ENCODE results near the gene OR2K2.
"Not testable (repeated sequence)": the region's sequence is repeated elsewhere in the genome, so short reads cannot be mapped to it uniquely, and the experiment has no call there.

OR2K2 gene

DNA sequence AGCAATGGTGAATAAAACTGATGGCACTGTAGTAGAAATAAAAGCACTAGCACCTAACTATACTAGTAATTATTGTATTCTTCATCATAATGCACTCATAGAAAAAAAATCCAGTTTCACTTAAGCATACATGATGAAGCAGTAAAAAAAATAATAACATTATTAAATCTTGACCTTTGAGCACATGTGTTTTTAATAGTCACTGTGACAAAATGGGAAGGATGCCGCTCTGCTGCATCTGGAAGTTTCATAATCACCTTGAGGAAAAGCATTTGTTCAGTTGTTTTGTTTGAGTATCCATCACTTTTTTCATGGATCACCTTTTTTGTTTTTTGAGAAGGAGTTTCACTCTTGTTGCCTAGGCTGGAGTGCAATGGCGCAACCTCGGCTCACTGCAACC, 13.2 kb downstream of the OR2K2 start:
- no peak overlapping the region for H3K4me3 ChIP-seq (ENCODE audit: low read depth, low read length)
- DNase-seq (ENCODE audit: low read depth), result no peak
- TF ChIP-seq, protein P1, sequence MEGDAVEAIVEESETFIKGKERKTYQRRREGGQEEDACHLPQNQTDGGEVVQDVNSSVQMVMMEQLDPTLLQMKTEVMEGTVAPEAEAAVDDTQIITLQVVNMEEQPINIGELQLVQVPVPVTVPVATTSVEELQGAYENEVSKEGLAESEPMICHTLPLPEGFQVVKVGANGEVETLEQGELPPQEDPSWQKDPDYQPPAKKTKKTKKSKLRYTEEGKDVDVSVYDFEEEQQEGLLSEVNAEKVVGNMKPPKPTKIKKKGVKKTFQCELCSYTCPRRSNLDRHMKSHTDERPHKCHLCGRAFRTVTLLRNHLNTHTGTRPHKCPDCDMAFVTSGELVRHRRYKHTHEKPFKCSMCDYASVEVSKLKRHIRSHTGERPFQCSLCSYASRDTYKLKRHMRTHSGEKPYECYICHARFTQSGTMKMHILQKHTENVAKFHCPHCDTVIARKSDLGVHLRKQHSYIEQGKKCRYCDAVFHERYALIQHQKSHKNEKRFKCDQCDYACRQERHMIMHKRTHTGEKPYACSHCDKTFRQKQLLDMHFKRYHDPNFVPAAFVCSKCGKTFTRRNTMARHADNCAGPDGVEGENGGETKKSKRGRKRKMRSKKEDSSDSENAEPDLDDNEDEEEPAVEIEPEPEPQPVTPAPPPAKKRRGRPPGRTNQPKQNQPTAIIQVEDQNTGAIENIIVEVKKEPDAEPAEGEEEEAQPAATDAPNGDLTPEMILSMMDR (conservative IDR thresholded peaks at IDR 0.05; ENCODE audit: low read depth, low read length), result no peak

DNA sequence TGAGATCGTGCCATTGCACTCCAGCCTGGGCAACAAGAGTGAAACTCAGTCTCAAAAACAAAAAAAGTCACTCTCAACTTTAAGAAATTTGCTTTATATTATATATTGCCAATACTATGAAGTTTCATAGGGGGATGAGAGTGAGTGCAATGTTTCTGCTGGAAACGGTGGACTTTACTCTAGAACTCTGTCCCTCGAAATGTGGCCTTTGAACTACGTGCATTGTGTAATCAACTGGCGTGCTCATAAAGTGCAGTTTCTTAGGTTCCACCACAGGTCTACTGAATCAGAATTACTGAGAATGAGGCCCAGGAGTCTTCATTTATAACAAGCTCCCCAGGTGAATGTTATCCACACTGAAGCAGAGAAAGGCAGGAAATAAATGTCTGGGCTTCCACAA, 24.1 kb downstream of the OR2K2 start:
- TF ChIP-seq, protein P1 (conservative IDR thresholded peaks at IDR 0.05; ENCODE audit: low read depth, low read length), result no peak
- no peak for DNase-seq (ENCODE audit: low read depth)
- H3K4me3 ChIP-seq (ENCODE audit: low read depth, low read length), result no peak overlapping the region

DNA sequence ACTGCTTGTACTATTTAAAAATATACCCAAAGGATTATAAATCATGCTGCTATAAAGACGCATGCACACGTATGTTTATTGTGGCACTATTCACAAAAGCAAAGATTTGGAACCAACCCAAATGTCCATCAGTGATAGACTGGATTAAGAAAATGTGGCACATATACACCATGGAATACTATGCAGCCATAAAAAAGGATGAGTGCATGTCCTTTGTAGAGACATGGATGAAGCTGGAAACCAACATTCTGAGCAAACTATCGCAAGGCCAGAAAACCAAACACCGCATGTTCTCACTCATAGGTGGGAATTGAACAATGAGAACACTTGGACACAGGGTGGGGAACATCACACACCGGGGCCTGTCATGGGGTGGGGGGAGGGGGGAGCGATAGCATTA, 26.0 kb downstream of the OR2K2 start:
- not testable (repeated sequence) for H3K4me3 ChIP-seq (ENCODE audit: low read depth, low read length); DNase-seq (ENCODE audit: low read depth)

DNA sequence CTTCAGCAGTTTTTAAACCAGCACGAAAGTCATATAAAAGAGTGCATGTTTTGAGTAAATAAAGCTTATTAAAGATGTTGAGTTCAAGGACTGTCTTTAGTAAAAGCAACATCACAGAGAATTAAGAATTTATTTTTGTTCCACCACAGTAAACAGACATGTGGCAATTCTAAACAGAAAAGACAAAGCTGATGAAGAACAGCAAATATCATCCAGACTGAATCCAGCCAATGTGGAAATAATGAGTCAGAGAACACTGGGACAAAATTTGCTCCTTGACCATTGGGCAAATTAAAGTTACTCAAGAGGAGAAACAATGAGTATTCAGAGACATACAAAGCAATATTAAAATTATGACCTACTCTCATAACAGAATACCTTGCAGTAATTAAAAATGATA, 28.8 kb downstream of the OR2K2 start:
- DNase-seq (ENCODE audit: low read depth), result peak; percentile 76
- no peak overlapping the region for H3K4me3 ChIP-seq (ENCODE audit: low read depth, low read length)
- TF ChIP-seq, protein P1 (conservative IDR thresholded peaks at IDR 0.05; ENCODE audit: low read depth, low read length), result no peak

DNA sequence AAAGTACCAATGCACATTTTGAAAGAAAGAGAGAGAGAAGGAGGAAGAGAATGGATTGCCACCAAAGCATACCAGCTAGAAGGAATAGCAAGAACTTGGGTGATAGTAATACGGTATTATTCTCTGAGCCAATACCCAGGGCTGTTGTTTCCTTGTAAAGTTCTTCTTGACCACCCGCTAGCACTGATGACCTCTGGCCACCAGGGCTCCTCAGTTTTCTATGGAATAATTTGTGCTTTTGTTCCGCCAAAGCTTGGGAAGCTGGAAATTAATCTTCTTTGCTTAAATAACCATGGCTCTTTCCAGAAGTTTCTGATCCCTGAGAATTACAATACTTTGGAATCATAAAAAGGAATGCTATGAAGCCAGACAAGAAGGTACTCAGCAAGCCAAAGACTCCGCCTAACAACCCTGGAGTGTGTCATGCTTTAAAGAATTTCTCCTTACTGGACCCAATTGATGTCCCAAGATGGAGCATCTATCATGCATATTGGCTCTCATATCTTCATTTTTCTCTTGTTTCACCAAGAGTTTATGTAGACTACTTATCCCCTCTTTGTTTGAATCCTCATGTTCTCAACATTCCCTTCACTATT, 29.8 kb downstream of the OR2K2 start:
- DNase-seq (ENCODE audit: low read depth), result no peak
- no peak overlapping the region for H3K4me3 ChIP-seq (ENCODE audit: low read depth, low read length)
- TF ChIP-seq, protein P1 (conservative IDR thresholded peaks at IDR 0.05; ENCODE audit: low read depth, low read length), result no peak

DNA sequence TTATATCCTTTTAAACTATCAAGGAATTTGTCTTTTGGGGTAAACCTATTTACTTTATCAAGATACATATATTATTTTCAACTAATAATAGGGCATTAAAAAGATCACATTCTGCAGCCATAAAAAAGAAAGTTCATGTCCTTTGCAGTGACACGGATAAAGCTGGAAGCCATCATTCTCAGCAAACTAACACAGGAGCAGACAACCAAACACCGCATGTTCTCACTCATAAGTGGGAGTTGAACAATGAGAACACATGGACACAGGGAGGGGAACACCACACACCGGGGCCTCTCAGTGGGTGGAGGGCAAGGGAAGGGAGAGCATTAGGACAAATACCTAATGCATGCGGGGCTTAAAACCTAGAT, 30.4 kb downstream of the OR2K2 start:
- H3K4me3 ChIP-seq (ENCODE audit: low read depth, low read length), result not testable (repeated sequence)

DNA sequence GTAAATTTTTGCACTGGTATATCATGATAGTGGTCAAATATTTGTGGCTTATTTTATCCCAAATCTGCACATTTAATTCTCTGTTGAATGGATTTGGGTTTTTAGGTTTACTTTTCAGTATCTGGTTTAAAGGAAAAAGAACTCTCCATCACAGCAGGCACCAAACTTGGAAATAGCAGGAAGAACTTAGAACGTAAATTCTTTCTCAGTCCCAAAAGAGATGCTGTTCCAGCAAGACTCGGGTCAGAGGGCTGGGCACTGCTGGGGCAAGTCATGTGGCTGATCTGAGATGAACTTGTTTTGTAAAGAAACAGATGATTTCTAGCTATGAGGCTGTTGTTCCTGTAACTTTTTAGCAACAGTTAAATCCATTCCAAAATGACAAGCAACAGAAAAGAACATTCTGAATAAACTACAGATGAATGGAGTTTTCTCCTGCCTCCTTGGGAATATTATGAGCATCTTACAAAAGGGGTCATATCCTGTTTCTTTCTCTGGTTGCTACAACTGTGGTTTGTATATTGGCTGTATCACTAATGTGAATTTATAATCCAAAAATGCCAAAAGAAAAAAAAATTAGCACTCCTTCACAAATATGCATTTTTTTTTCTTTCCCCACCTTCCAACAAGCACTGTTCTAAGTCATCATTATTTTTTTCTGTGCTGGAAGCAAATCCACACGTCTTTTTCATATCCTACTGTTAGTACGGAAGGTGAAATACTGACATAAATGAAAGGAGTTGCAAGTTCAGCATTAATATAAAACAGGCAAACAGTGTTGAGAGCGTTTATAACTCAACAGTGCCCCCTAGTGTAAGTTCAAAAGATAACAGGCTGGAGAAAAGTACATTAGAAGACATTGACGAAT, 31.1 kb downstream of the OR2K2 start:
- DNase-seq (ENCODE audit: low read depth), result peak; percentile 88
- H3K4me3 ChIP-seq (ENCODE audit: low read depth, low read length), result no peak overlapping the region
- TF ChIP-seq, protein P1 (conservative IDR thresholded peaks at IDR 0.05; ENCODE audit: low read depth, low read length), result peak; percentile 63

More for the DNA sequence above, 30.4 kb downstream of the OR2K2 start:
- DNase-seq (ENCODE audit: low read depth), result not testable (repeated sequence)

DNA sequence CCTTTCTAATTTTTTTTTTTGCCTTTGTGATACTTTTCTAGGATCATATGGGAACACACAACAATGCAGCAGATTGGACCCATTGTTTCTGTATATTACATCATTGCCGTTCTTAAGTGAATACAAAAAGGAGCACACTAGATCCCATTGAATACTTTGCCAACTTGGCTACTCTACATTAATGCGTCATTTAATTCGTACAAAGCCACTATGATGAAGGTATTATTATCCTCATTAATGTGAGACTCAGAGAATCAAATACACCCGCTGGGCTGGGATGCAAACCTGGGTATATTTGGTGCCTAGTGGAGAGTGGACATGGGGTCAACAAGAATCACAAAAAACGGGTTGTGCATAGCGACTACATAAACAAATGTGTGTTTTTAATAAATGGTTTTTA, 31.9 kb downstream of the OR2K2 start:
- TF ChIP-seq, protein P1 (conservative IDR thresholded peaks at IDR 0.05; ENCODE audit: low read depth, low read length), result no peak
- H3K4me3 ChIP-seq (ENCODE audit: low read depth, low read length), result no peak overlapping the region
- no peak for DNase-seq (ENCODE audit: low read depth)

All from choroid plexus epithelial cell (primary cell).